ENCODE data around the gene ARHGEF1. TPM values are rescaled to one million over a fixed set of nuclear protein-coding genes. Genes with fewer than 3 reads are reported as not detected.
"Not testable (repeated sequence)": the region's sequence is repeated elsewhere in the genome, so short reads cannot be mapped to it uniquely, and the experiment has no call there.

The ARHGEF1 gene
- total RNA-seq, 2 experiments from 2014 or later = 663 to 761 TPM

DNA sequence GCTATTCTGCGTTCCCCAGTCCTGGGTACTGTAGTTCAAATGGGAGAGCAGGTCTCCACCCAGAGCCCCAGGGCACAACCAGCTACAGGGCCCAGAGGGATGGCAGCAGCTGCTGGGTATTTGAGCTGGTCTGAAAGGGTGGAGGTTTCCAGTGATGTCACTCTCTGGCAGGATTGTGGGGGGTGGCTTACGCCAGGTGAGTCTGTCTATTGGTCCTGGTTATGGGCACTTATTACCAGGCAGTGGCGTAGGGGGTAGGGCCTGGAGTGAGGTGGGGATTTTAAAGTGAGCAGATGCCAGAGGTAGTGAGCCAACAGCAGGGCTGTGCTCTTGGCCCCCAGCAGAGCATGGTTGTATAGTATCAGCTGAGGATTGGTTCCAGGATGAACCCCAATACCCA lies 16.7 kb upstream of the ARHGEF1 start:
- POLR2A ChIA-PET = no interaction called here
- CTCF ChIA-PET = interaction anchor here (0.9 to 2.6 kb wide), 2 partner anchors 15 to 23 kb away, joined by 3 to 5 read pairs; no protein-coding TSS in a partner anchor
- Mint-ChIP-seq H3K4me1 (peaks cover 80% of the 10 kb centered on the region), H3K27me3 (no peaks in the 10 kb centered on the region), H3K27ac (peak overlapping the region; percentile 25), H3K4me3 (no peak overlapping the region), H3K9me3 (no peaks in the 10 kb centered on the region), H3K36me3 (ENCODE audit: low read depth) (peaks cover 76% of the 10 kb centered on the region)
- no peak for DNase-seq

GRCh38 chr19:41868120-41868988 lies 14.6 kb upstream of the ARHGEF1 start:
- CTCF ChIA-PET = interaction anchor here (0.6 to 1.4 kb wide), 3 partner anchors 9 to 115 kb away, joined by 4 to 5 read pairs (median 4); partner anchors contain the start of gene RPS19
- Mint-ChIP-seq H3K9me3 (no peaks in the 10 kb centered on the region), H3K4me3 (no peak overlapping the region), H3K27me3 (no peaks in the 10 kb centered on the region), H3K4me1 (peaks cover 80% of the 10 kb centered on the region), H3K36me3 (ENCODE audit: low read depth) (peaks cover 71% of the 10 kb centered on the region), H3K27ac (peak overlapping the region; percentile 77)
- POLR2A ChIA-PET = interaction anchor here (0.6 to 1.3 kb wide), 2 partner anchors 8 to 34 kb away, joined by 3 to 5 read pairs; partner anchors contain the start of gene RPS19
- DNase-seq = no peak

GRCh38 chr19:41868989-41869300 lies 14.0 kb upstream of the ARHGEF1 start:
- CTCF ChIA-PET = interaction anchor here (1.4 kb wide), 1 partner anchor 9 kb away, joined by 5 read pairs; the partner anchor contains the start of gene RPS19
- DNase-seq = no peak
- H3K27ac Mint-ChIP-seq = no peak overlapping the region
- H3K36me3 Mint-ChIP-seq (ENCODE audit: low read depth) = peaks cover 68% of the 10 kb centered on the region
- no peak overlapping the region for H3K4me3 Mint-ChIP-seq
- POLR2A ChIA-PET = interaction anchor here (1.3 kb wide), 1 partner anchor 9 kb away, joined by 5 read pairs; the partner anchor contains the start of gene RPS19
- H3K4me1 Mint-ChIP-seq = peaks cover 81% of the 10 kb centered on the region
- no peaks in the 10 kb centered on the region for H3K27me3 Mint-ChIP-seq
- no peaks in the 10 kb centered on the region for H3K9me3 Mint-ChIP-seq

GRCh38 chr19:41869374-41869955 lies 13.5 kb upstream of the ARHGEF1 start:
- CTCF ChIA-PET = interaction anchor here (1.4 to 2.4 kb wide), 2 partner anchors 9 to 10 kb away, joined by 5 to 27 read pairs; partner anchors contain the start of gene RPS19
- H3K4me1 Mint-ChIP-seq = peaks cover 81% of the 10 kb centered on the region
- no peaks in the 10 kb centered on the region for H3K27me3 Mint-ChIP-seq

GRCh38 chr19:41870401-41870873 lies 12.5 kb upstream of the ARHGEF1 start:
- peaks cover 56% of the 10 kb centered on the region for H3K36me3 Mint-ChIP-seq (ENCODE audit: low read depth)
- peak overlapping the region; percentile 81 for H3K27ac Mint-ChIP-seq
- no peak overlapping the region for H3K4me3 Mint-ChIP-seq
- peaks cover 80% of the 10 kb centered on the region for H3K4me1 Mint-ChIP-seq
- ChIA-PET CTCF (interaction anchor here (0.7 to 3.5 kb wide), 4 partner anchors 10 to 82 kb away, joined by 3 to 44 read pairs (median 17); partner anchors contain the start of gene RPS19), POLR2A (interaction anchor here (1.8 to 2.2 kb wide), 2 partner anchors 10 to 17 kb away, joined by 8 to 11 read pairs; partner anchors contain the start of gene RPS19)
- no peak for DNase-seq
- H3K27me3 Mint-ChIP-seq = no peaks in the 10 kb centered on the region
- no peaks in the 10 kb centered on the region for H3K9me3 Mint-ChIP-seq

More at GRCh38 chr19:41869374-41869955, 13.5 kb upstream of the ARHGEF1 start:
- POLR2A ChIA-PET = no interaction called here
- Mint-ChIP-seq H3K36me3 (ENCODE audit: low read depth) (peaks cover 63% of the 10 kb centered on the region), H3K27ac (peak overlapping the region; percentile 81), H3K9me3 (no peaks in the 10 kb centered on the region), H3K4me3 (no peak overlapping the region)
- DNase-seq = no peak

- Mint-ChIP-seq H3K4me3 (peak overlapping the region; percentile 65), H3K36me3 (ENCODE audit: low read depth) (peaks cover 46% of the 10 kb centered on the region)
- CTCF ChIA-PET = interaction anchor here (0.9 to 3.5 kb wide), 10 partner anchors 10 to 86 kb away, joined by 3 to 44 read pairs (median 6); partner anchors contain the start of genes RABAC1 and RPS19
These were observed 11.2 kb upstream of the ARHGEF1 start for GRCh38 chr19:41871573-41872383.

GRCh38 chr19:41872384-41872774 lies 10.6 kb upstream of the ARHGEF1 start:
- peak overlapping the region; percentile 14 for H3K4me3 Mint-ChIP-seq
- POLR2A ChIA-PET = interaction anchor here (1.2 kb wide), 1 partner anchor 13 kb away, joined by 4 read pairs; no protein-coding TSS in a partner anchor
- DNase-seq = no peak
- no peaks in the 10 kb centered on the region for H3K9me3 Mint-ChIP-seq
- peak overlapping the region; percentile 99 for H3K27ac Mint-ChIP-seq
- H3K27me3 Mint-ChIP-seq = no peaks in the 10 kb centered on the region
- H3K4me1 Mint-ChIP-seq = peaks cover 92% of the 10 kb centered on the region
- CTCF ChIA-PET = interaction anchor here (0.8 to 3.5 kb wide), 12 partner anchors 9 to 86 kb away, joined by 3 to 44 read pairs (median 6); partner anchors contain the start of genes ARHGEF1, RABAC1 and RPS19
- peaks cover 46% of the 10 kb centered on the region for H3K36me3 Mint-ChIP-seq (ENCODE audit: low read depth)

More at GRCh38 chr19:41871573-41872383, 11.2 kb upstream of the ARHGEF1 start:
- Mint-ChIP-seq H3K4me1 (peaks cover 86% of the 10 kb centered on the region), H3K27me3 (no peaks in the 10 kb centered on the region), H3K27ac (peak overlapping the region; percentile 99), H3K9me3 (no peaks in the 10 kb centered on the region)
- DNase-seq = peak; percentile 84
- POLR2A ChIA-PET = interaction anchor here (1.0 to 2.2 kb wide), 4 partner anchors 9 to 16 kb away, joined by 3 to 11 read pairs (median 6); partner anchors contain the start of gene RPS19

DNA sequence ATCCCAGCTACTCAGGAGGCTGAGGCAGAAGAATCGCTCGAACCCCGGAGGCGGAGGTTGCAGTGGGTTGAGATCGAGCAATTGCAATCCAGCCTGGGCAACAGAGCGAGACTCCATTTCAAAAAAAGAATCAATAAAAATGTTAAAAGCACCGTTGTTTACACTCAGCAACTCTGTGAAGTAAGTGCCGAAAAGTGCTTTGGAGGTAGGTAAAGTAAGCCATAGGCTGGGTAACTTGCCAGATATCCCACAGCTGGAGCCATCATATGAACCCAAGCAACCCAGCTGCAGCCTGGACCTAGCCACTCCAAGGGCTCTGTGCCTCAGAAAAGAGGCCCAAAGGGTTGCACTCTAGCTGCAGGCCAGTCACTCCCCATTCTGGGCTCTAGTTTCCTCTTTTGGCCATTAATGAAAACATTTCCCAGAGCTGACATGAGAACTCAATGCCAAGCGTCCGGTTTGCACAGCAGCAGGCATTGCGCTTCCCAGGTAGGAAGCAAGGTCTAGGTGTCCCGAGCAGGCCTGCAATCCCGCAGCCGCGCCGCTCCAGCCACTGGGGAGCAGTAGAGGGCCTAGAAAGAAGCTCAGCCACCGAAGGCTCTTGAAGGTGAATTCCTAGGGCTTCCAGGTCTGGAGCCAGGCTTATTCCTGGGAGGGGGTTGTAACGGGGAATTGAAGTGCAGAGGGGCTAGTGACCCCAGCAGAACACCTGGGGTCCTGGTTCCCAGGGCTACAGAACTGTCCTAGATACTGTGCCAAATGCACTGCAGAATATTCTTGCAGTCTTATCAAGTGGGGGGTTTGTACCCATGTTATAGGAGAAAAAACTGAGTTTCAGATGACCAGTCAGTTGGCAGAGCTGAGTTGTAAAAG lies 10.0 kb upstream of the ARHGEF1 start:
- DNase-seq = peak; percentile 71
- H3K4me3 Mint-ChIP-seq = peak overlapping the region; percentile 36
- H3K27me3 Mint-ChIP-seq = no peaks in the 10 kb centered on the region
- peaks cover 93% of the 10 kb centered on the region for H3K4me1 Mint-ChIP-seq
- ChIA-PET POLR2A (interaction anchor here (1.0 to 1.2 kb wide), 2 partner anchors 13 to 156 kb away, joined by 3 to 4 read pairs; no protein-coding TSS in a partner anchor), CTCF (interaction anchor here (0.8 to 3.5 kb wide), 12 partner anchors 8 to 85 kb away, joined by 3 to 44 read pairs (median 8); partner anchors contain the start of genes ARHGEF1, RABAC1 and RPS19)
- H3K36me3 Mint-ChIP-seq (ENCODE audit: low read depth) = peaks cover 42% of the 10 kb centered on the region
- H3K27ac Mint-ChIP-seq = peak overlapping the region; percentile 99
- H3K9me3 Mint-ChIP-seq = no peaks in the 10 kb centered on the region

DNA sequence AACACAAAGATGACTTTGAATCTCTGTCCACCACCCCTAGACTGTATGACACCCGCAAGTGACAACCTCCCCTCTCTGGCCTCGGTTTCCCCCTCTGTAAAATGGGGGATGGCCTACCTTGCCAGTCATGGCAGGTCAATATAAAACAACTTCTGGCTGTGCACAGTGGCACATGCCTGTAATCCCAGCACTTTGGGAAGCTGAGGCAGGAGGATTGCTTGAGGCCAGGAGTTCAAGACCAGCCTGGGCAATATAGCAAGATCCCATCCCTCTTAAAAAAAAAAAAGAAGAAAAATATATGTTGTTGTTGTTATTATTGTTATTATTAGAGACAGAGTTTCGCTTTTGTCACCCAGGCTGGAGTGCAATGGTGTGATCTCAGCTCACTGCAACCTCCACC lies 7.0 kb upstream of the ARHGEF1 start:
- H3K4me1 Mint-ChIP-seq = peaks cover 87% of the 10 kb centered on the region

DNA sequence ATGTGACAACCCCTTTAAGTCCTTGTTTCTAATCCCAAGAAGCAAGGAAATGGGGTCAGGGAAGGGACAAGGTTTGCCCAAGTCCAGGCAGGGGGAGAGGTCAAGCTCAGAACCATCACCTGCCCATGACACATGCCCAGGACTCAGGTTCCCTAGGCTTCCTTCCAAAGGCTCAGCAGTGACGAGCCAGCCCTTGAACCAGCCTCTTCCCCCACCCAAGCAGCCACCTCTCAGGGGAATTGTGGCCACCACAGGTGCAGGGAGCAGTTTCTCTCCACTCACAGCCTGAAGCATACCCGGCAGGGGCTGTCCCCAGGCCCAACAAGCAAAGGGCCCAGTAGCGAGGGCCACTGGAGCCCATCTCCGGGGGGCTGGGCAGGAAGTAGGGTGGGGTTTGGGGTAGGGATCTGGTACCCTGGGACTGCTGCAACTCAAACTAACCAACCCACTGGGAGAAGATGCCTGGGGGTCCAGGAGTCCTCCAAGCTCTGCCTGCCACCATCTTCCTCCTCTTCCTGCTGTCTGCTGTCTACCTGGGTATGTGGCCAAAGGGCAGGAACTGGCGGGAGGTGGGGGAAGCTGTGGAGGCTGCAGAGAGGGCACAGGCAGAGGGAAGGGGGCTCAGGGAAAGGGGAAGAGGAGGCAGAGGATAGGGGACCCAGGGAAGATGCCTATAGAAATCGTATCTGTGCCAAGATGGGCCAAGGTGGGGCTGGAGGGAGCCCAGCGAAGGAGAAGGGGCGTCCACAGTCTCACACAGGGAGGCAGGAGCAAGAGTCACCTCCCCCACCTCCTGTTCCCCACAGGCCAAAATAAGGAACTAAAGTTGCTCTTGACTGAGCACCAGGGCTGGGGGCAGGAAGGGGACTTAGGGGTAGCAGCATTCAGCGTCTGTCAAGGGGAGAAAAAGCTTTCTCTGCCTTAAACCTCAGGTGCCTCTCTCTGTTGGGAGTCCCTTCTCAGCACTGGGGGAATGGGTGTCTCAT lies 5.8 kb upstream of the ARHGEF1 start, which contains the start of gene CD79A:
Gene CD79A, plus strand, starts transcription at position 433 of the 986 bp plus-strand sequence. Its CDS starts 26 bp downstream, at position 459.
- POLR2A ChIA-PET = no interaction called here
- no peaks in the 10 kb centered on the region for H3K27me3 Mint-ChIP-seq
- H3K4me3 Mint-ChIP-seq = peak within 1 kb of the TSS; percentile 34
- CTCF ChIA-PET = interaction anchor here (0.7 to 1.1 kb wide), 5 partner anchors 10 to 75 kb away, joined by 3 to 5 read pairs (median 3); partner anchors contain the start of gene RPS19
- H3K9me3 Mint-ChIP-seq = no peaks in the 10 kb centered on the region
- H3K27ac Mint-ChIP-seq = peak within 1 kb of the TSS; percentile 99
- peaks cover 83% of the 10 kb centered on the region for H3K4me1 Mint-ChIP-seq
- DNase-seq = no peak
- peaks cover 10% of the 10 kb centered on the region for H3K36me3 Mint-ChIP-seq (ENCODE audit: low read depth)

More for the DNA sequence above, 7.0 kb upstream of the ARHGEF1 start:
- H3K27me3 Mint-ChIP-seq, DNase-seq, H3K9me3 Mint-ChIP-seq: not testable (repeated sequence)
- ChIA-PET CTCF (interaction anchor here (0.6 to 1.9 kb wide), 11 partner anchors 12 to 1523 kb away, joined by 3 to 9 read pairs (median 4); partner anchors contain the start of gene RPS19), POLR2A (interaction anchor here (0.7 to 1.0 kb wide), 2 partner anchors 16 to 76 kb away, joined by 3 to 4 read pairs; no protein-coding TSS in a partner anchor)
- Mint-ChIP-seq H3K36me3 (ENCODE audit: low read depth) (peaks cover 20% of the 10 kb centered on the region), H3K4me3 (peak overlapping the region; percentile 67), H3K27ac (peak overlapping the region; percentile 99)

Measured in activated CD4-positive, alpha-beta T cell treated with anti-CD3 and anti-CD28 coated beads, Interleukin-2, amount 10 ng/mL, durations not matched to agents 7 days and 5 days (primary cell).